ENCODE results near the gene USP3. TPM values are rescaled to one million over a fixed set of nuclear protein-coding genes. Genes with fewer than 3 reads are reported as not detected.
"Not testable (repeated sequence)": the region's sequence is repeated elsewhere in the genome, so short reads cannot be mapped to it uniquely, and the experiment has no call there.

Gene USP3
- total and polyA plus RNA-seq, 2 donors, result 32.6 to 57.6 TPM

DNA sequence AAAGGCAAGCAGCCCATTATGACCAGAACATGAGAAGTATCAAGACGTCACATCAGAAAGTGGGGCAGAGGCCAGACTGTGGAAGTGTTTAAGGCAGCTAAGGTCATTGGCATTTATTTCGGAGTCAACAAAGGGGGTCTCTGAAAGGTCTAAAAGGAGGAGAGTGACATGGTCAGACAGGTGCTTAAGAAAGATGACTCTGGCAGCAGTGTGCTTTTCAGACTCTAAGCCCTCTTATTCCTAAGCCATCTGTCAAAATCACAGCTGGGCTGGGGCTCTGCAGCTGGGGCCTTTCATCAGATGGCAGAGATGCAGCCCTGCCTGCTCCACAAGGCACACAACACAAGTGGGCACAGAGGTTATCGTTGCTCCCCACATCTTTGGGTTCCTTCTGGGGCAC lies 106.8 kb downstream of the USP3 start:
- H3K9me3 ChIP-seq (ENCODE audit: control insufficient read depth in 2 of 2, insufficient read depth in 1 of 2, low read length in 1 of 2), result no peaks in the 10 kb centered on the region
- peaks cover 57 to 67% of the 10 kb centered on the region in 2 donors for H3K36me3 ChIP-seq (ENCODE audit: control insufficient read depth in 2 of 2, insufficient read depth in 2 of 2, low read length in 1 of 2)
- H3K27me3 ChIP-seq (ENCODE audit: control insufficient read depth in 2 of 2, insufficient read depth in 1 of 2, low read length in 1 of 2), result no peaks in the 10 kb centered on the region
- peak in 1 of 9 donors; percentile 63 for DNase-seq (ENCODE audit: low read depth in 6 of 9, low spot score in 9 of 9)
- 71% methylated on average over 3 of the region's 3 CpGs for WGBS
- no peak overlapping the region for H3K4me3 ChIP-seq (ENCODE audit: low read length in 2 of 2)
- H3K27ac ChIP-seq (ENCODE audit: low read depth in 1 of 2, low read length in 1 of 2), result no peak overlapping the region
- H3K4me1 ChIP-seq (ENCODE audit: control insufficient read depth in 2 of 2, insufficient read depth in 2 of 2, low read length in 2 of 2), result peaks cover 12 to 22% of the 10 kb centered on the region in 2 donors

- DNase-seq (ENCODE audit: low read depth in 6 of 9, low spot score in 9 of 9), result no peak
- H3K4me3 ChIP-seq (ENCODE audit: low read length in 2 of 2), result no peak overlapping the region
- peaks cover 60 to 73% of the 10 kb centered on the region in 2 donors for H3K36me3 ChIP-seq (ENCODE audit: control insufficient read depth in 2 of 2, insufficient read depth in 2 of 2, low read length in 1 of 2)
- H3K27ac ChIP-seq (ENCODE audit: low read depth in 1 of 2, low read length in 1 of 2), result no peak overlapping the region
- H3K4me1 ChIP-seq (ENCODE audit: control insufficient read depth in 2 of 2, insufficient read depth in 2 of 2, low read length in 2 of 2), result peaks cover 9 to 16% of the 10 kb centered on the region in 2 donors
- H3K9me3 ChIP-seq (ENCODE audit: control insufficient read depth in 2 of 2, insufficient read depth in 1 of 2, low read length in 1 of 2), result no peaks in the 10 kb centered on the region
- no peaks in the 10 kb centered on the region for H3K27me3 ChIP-seq (ENCODE audit: control insufficient read depth in 2 of 2, insufficient read depth in 1 of 2, low read length in 1 of 2)
- WGBS, result 98% methylated on average over 15 of the region's 15 CpGs
These were observed 107.9 kb downstream of the USP3 start for GRCh38 chr15:63612300-63612699.

GRCh38 chr15:63615935-63616334 lies 111.5 kb downstream of the USP3 start:
- Histone ChIP-seq H3K4me1 (ENCODE audit: control insufficient read depth in 2 of 2, insufficient read depth in 2 of 2, low read length in 2 of 2) (peaks cover 2 to 6% of the 10 kb centered on the region in 2 donors), H3K36me3 (ENCODE audit: control insufficient read depth in 2 of 2, insufficient read depth in 2 of 2, low read length in 1 of 2) (peaks cover 37 to 43% of the 10 kb centered on the region in 2 donors), H3K27ac (ENCODE audit: low read depth in 1 of 2, low read length in 1 of 2) (no peak overlapping the region), H3K9me3 (ENCODE audit: control insufficient read depth in 2 of 2, insufficient read depth in 1 of 2, low read length in 1 of 2) (no peaks in the 10 kb centered on the region), H3K27me3 (ENCODE audit: control insufficient read depth in 2 of 2, insufficient read depth in 1 of 2, low read length in 1 of 2) (no peaks in the 10 kb centered on the region), H3K4me3 (ENCODE audit: low read length in 2 of 2) (no peak overlapping the region)
- WGBS, result 97% methylated on average over 3 of the region's 3 CpGs
- DNase-seq (ENCODE audit: low read depth in 6 of 9, low spot score in 9 of 9), result no peak

- H3K9me3 ChIP-seq (ENCODE audit: control insufficient read depth in 2 of 2, insufficient read depth in 1 of 2, low read length in 1 of 2); H3K27ac ChIP-seq (ENCODE audit: low read depth in 1 of 2, low read length in 1 of 2); H3K4me3 ChIP-seq (ENCODE audit: low read length in 2 of 2); H3K4me1 ChIP-seq (ENCODE audit: control insufficient read depth in 2 of 2, insufficient read depth in 2 of 2, low read length in 2 of 2); H3K27me3 ChIP-seq (ENCODE audit: control insufficient read depth in 2 of 2, insufficient read depth in 1 of 2, low read length in 1 of 2); DNase-seq (ENCODE audit: low read depth in 6 of 9, low spot score in 9 of 9): not testable (repeated sequence)
- 95% methylated on average over 4 of the region's 4 CpGs for WGBS
- peaks cover 35 to 40% of the 10 kb centered on the region in 2 donors for H3K36me3 ChIP-seq (ENCODE audit: control insufficient read depth in 2 of 2, insufficient read depth in 2 of 2, low read length in 1 of 2)
These were observed 112.8 kb downstream of the USP3 start for GRCh38 chr15:63617147-63617546.

DNA sequence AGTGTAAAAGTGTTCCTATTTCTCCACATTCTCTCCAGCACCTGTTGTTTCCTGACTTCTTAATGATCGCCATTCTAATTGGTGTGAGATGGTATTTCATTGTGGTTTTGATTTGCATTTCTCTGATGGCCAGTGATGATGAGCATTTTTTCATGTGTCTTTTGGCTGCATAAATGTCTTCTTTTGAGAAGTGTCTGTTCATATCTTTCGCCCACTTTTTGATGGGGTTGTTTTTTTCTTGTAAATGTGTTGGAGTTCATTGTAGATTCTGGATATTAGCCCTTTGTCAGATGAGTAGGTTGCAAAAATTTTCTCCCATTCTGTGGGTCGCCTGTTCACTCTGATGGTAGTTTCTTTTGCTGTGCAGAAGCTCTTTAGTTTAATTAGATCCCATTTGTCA lies 113.2 kb downstream of the USP3 start:
- not testable (repeated sequence) for H3K27ac ChIP-seq (ENCODE audit: low read depth in 1 of 2, low read length in 1 of 2); H3K27me3 ChIP-seq (ENCODE audit: control insufficient read depth in 2 of 2, insufficient read depth in 1 of 2, low read length in 1 of 2); H3K4me3 ChIP-seq (ENCODE audit: low read length in 2 of 2); DNase-seq (ENCODE audit: low read depth in 6 of 9, low spot score in 9 of 9); H3K9me3 ChIP-seq (ENCODE audit: control insufficient read depth in 2 of 2, insufficient read depth in 1 of 2, low read length in 1 of 2); H3K4me1 ChIP-seq (ENCODE audit: control insufficient read depth in 2 of 2, insufficient read depth in 2 of 2, low read length in 2 of 2)
- H3K36me3 ChIP-seq (ENCODE audit: control insufficient read depth in 2 of 2, insufficient read depth in 2 of 2, low read length in 1 of 2), result peaks cover 35 to 38% of the 10 kb centered on the region in 2 donors
- 96% methylated on average over 3 of the region's 3 CpGs for WGBS

- H3K4me1 ChIP-seq (ENCODE audit: control insufficient read depth in 2 of 2, insufficient read depth in 2 of 2, low read length in 2 of 2); H3K27me3 ChIP-seq (ENCODE audit: control insufficient read depth in 2 of 2, insufficient read depth in 1 of 2, low read length in 1 of 2); DNase-seq (ENCODE audit: low read depth in 6 of 9, low spot score in 9 of 9); H3K27ac ChIP-seq (ENCODE audit: low read depth in 1 of 2, low read length in 1 of 2); H3K4me3 ChIP-seq (ENCODE audit: low read length in 2 of 2); H3K9me3 ChIP-seq (ENCODE audit: control insufficient read depth in 2 of 2, insufficient read depth in 1 of 2, low read length in 1 of 2): not testable (repeated sequence)
- WGBS, result no CpG with 5 or more reads among the region's 2 CpGs
- H3K36me3 ChIP-seq (ENCODE audit: control insufficient read depth in 2 of 2, insufficient read depth in 2 of 2, low read length in 1 of 2), result peaks cover 44 to 45% of the 10 kb centered on the region in 2 donors
These were observed 116.4 kb downstream of the USP3 start for GRCh38 chr15:63620760-63621159.

- no peaks in the 10 kb centered on the region for H3K4me1 ChIP-seq (ENCODE audit: control insufficient read depth in 2 of 2, insufficient read depth in 2 of 2, low read length in 2 of 2)
- H3K27ac ChIP-seq (ENCODE audit: low read depth in 1 of 2, low read length in 1 of 2), result no peak overlapping the region
- H3K27me3 ChIP-seq (ENCODE audit: control insufficient read depth in 2 of 2, insufficient read depth in 1 of 2, low read length in 1 of 2), result no peaks in the 10 kb centered on the region
- no peaks in the 10 kb centered on the region for H3K9me3 ChIP-seq (ENCODE audit: control insufficient read depth in 2 of 2, insufficient read depth in 1 of 2, low read length in 1 of 2)
- WGBS, result 98% methylated on average over 8 of the region's 8 CpGs
- H3K36me3 ChIP-seq (ENCODE audit: control insufficient read depth in 2 of 2, insufficient read depth in 2 of 2, low read length in 1 of 2), result peaks cover 42 to 52% of the 10 kb centered on the region in 2 donors
- H3K4me3 ChIP-seq (ENCODE audit: low read length in 2 of 2), result no peak overlapping the region
- no peak for DNase-seq (ENCODE audit: low read depth in 6 of 9, low spot score in 9 of 9)
These were observed 119.0 kb downstream of the USP3 start for GRCh38 chr15:63623232-63623969.

DNA sequence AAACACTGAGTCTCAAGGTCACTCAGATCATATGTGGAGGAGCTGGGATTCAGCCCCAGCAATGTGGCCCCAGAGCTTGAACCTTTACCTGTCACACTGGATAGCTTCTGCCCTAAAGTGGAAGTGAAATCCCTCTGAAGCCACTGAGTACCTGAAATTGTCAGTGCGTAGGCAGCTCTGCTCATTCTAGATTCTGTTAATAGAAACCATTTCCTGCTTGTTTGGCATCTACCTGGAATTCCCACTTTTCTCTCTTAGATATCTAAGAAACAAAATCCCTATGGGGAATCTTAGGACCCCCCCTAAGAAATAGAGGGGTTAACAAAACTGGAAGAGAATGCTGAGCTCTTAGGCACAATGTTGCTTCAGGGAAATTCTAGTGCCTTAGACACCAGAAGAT lies 122.6 kb downstream of the USP3 start:
- no peaks in the 10 kb centered on the region for H3K4me1 ChIP-seq (ENCODE audit: control insufficient read depth in 2 of 2, insufficient read depth in 2 of 2, low read length in 2 of 2)
- H3K27ac ChIP-seq (ENCODE audit: low read depth in 1 of 2, low read length in 1 of 2), result no peak overlapping the region
- no peaks in the 10 kb centered on the region for H3K9me3 ChIP-seq (ENCODE audit: control insufficient read depth in 2 of 2, insufficient read depth in 1 of 2, low read length in 1 of 2)
- peaks cover 63 to 77% of the 10 kb centered on the region in 2 donors for H3K36me3 ChIP-seq (ENCODE audit: control insufficient read depth in 2 of 2, insufficient read depth in 2 of 2, low read length in 1 of 2)
- H3K27me3 ChIP-seq (ENCODE audit: control insufficient read depth in 2 of 2, insufficient read depth in 1 of 2, low read length in 1 of 2), result no peaks in the 10 kb centered on the region
- H3K4me3 ChIP-seq (ENCODE audit: low read length in 2 of 2), result no peak overlapping the region
- WGBS, result 94% methylated on average over 1 of the region's 1 CpG
- no peak for DNase-seq (ENCODE audit: low read depth in 6 of 9, low spot score in 9 of 9)

DNA sequence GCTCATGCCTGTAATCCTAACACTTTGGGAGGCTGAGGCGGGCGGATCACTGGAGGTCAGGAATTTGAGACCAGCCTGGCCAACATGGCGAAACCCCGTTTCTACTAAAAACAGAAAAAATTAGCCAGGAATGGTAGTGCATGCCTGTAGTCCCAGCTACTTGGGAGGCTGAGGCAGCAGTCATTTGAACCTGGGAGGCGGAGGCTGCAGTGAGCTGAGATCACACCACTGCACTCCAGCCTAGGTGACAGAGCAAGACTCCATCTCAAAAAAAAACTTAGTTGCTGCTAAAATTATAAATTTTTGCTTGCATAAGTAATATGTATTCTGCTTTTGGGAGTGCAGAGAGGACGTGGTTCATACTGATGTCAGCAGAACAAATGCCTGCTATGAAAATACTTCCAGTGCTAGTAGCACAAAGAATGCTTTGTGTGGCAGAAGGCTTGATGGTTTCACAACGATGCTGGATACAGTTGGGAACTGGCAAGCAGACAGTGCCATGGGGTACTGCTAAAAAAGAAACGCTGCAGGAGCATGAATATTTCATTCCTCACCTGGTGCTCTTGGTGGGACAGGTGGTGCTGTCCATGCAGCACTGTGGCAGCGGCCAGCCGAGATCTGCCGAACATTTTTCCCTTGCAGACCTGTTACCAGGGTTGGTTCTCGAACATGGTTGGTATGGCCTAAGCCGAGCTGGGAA lies 123.9 kb downstream of the USP3 start:
- 97% methylated on average over 13 of the region's 13 CpGs for WGBS
- H3K27ac ChIP-seq (ENCODE audit: low read depth in 1 of 2, low read length in 1 of 2), result no peak overlapping the region
- H3K4me1 ChIP-seq (ENCODE audit: control insufficient read depth in 2 of 2, insufficient read depth in 2 of 2, low read length in 2 of 2), result no peaks in the 10 kb centered on the region
- H3K36me3 ChIP-seq (ENCODE audit: control insufficient read depth in 2 of 2, insufficient read depth in 2 of 2, low read length in 1 of 2), result peaks cover 62 to 81% of the 10 kb centered on the region in 2 donors
- H3K4me3 ChIP-seq (ENCODE audit: low read length in 2 of 2), result no peak overlapping the region
- no peak for DNase-seq (ENCODE audit: low read depth in 6 of 9, low spot score in 9 of 9)
- no peaks in the 10 kb centered on the region for H3K9me3 ChIP-seq (ENCODE audit: control insufficient read depth in 2 of 2, insufficient read depth in 1 of 2, low read length in 1 of 2)
- H3K27me3 ChIP-seq (ENCODE audit: control insufficient read depth in 2 of 2, insufficient read depth in 1 of 2, low read length in 1 of 2), result no peaks in the 10 kb centered on the region
